Left kidney (tissue), 2 donors: Measurements from ENCODE around the gene AKR1B15. TPM values are rescaled to one million over a fixed set of nuclear protein-coding genes. Genes with fewer than 3 reads are reported as not detected.
A peak's percentile ranks its signal among the peaks of the same experiment; 100 is the strongest.
"Not testable (repeated sequence)": the region's sequence is repeated elsewhere in the genome, so short reads cannot be mapped to it uniquely, and the experiment has no call there.

Experiments used
- DNase-seq: peaks from one replicate; pipeline ENCODE4 v3.0.0-alpha.2; 2013
- polyA plus RNA-seq: library from polyadenylated mRNA; unstranded; fragments of 120-200 nt; gene quantifications from one replicate; pipeline ENCODE4 v1.2.1, GENCODE V29; 2013; ENCODE audit not compliant: insufficient read length

AKR1B15 gene
- polyA plus RNA-seq, 1 donor: 0.22 TPM

- DNase-seq: no peak
Measured at GRCh38 chr7:134532954-134533218, 16.0 kb upstream of the AKR1B15 start.

- no peak for DNase-seq
Measured at GRCh38 chr7:134533288-134533771, 15.6 kb upstream of the AKR1B15 start.

- no peak for DNase-seq
Measured at GRCh38 chr7:134534633-134535032, 14.3 kb upstream of the AKR1B15 start.

- no peak for DNase-seq
Measured at GRCh38 chr7:134535272-134535918, 13.5 kb upstream of the AKR1B15 start.

- no peak for DNase-seq
Measured at GRCh38 chr7:134535919-134536299, 13.0 kb upstream of the AKR1B15 start.

- not testable (repeated sequence) for DNase-seq
Measured at GRCh38 chr7:134536558-134536957, 12.4 kb upstream of the AKR1B15 start.

GRCh38 chr7:134537273-134537781 is 11.6 kb upstream of the AKR1B15 start:
- DNase-seq: not testable (repeated sequence)

- DNase-seq: no peak
Measured at GRCh38 chr7:134539380-134540004, 9.4 kb upstream of the AKR1B15 start.

- not testable (repeated sequence) for DNase-seq
Measured at GRCh38 chr7:134541501-134542194, 7.3 kb upstream of the AKR1B15 start.

- no peak for DNase-seq
Measured at GRCh38 chr7:134542195-134542771, 6.6 kb upstream of the AKR1B15 start.

- DNase-seq: no peak
Measured at GRCh38 chr7:134545380-134545779, 3.5 kb upstream of the AKR1B15 start.

GRCh38 chr7:134545918-134546317 is 3.0 kb upstream of the AKR1B15 start:
- no peak for DNase-seq

GRCh38 chr7:134546955-134547354 is 2.0 kb upstream of the AKR1B15 start:
- DNase-seq: no peak

- peak; percentile 81 for DNase-seq
Measured at GRCh38 chr7:134547397-134548054, 1.4 kb upstream of the AKR1B15 start.

GRCh38 chr7:134549366-134549765 is 456 bp downstream of the AKR1B15 start:
- DNase-seq: no peak

GRCh38 chr7:134552105-134552504 is 3.2 kb downstream of the AKR1B15 start:
- no peak for DNase-seq

- DNase-seq: no peak
Measured at GRCh38 chr7:134553976-134554375, 5.1 kb downstream of the AKR1B15 start.

- DNase-seq: no peak
Measured at GRCh38 chr7:134554417-134554966, 5.6 kb downstream of the AKR1B15 start.

GRCh38 chr7:134557391-134557790 is 8.5 kb downstream of the AKR1B15 start:
- DNase-seq: no peak

- no peak for DNase-seq
Measured at GRCh38 chr7:134558370-134558769, 9.5 kb downstream of the AKR1B15 start.

- DNase-seq: not testable (repeated sequence)
Measured at GRCh38 chr7:134561616-134562015, 12.7 kb downstream of the AKR1B15 start.

- DNase-seq: no peak
Measured at GRCh38 chr7:134562136-134562535, 13.2 kb downstream of the AKR1B15 start.
